GM12892 (cell line): ENCODE results near the gene SFSWAP.

Experiments
- POLR2A ChIP-seq: IDR thresholded peaks from 2 replicates; pipeline ENCODE4 v1.6.1; 2011; ENCODE audit warnings: low read depth, low read length, control low read depth
- POLR2AphosphoS5 ChIP-seq: IDR thresholded peaks from 2 replicates; pipeline ENCODE4 v1.6.1; 2011; ENCODE audit warnings: low read depth, low read length, control low read depth
- TAF1 ChIP-seq: IDR thresholded peaks from 2 replicates; pipeline ENCODE4 v1.6.1; 2011; ENCODE audit warnings: low read depth, mild to moderate bottlenecking, control low read depth, low read length, borderline replicate concordance

GRCh38 chr12:131751335-131751734, 40.4 kb downstream of the SFSWAP start:
- TF ChIP-seq TAF1 (no peak), POLR2A (no peak), POLR2AphosphoS5 (no peak)
